ENCODE data around the gene TBC1D13.
"Not testable (repeated sequence)": the region's sequence is repeated elsewhere in the genome, so short reads cannot be mapped to it uniquely, and the experiment has no call there.

TBC1D13 gene

GRCh38 chr9:128787659-128788058 is 606 bp downstream of the TBC1D13 start:
- no peak for FAIRE-seq

GRCh38 chr9:128788445-128788844 is 1.4 kb downstream of the TBC1D13 start:
- no peak for FAIRE-seq

- no peak for FAIRE-seq
Observed at GRCh38 chr9:128790536-128790935, 3.5 kb downstream of the TBC1D13 start.

- no peak for FAIRE-seq
Observed at GRCh38 chr9:128792134-128792533, 5.1 kb downstream of the TBC1D13 start.

- FAIRE-seq: no peak
Observed at GRCh38 chr9:128792978-128793686, 6.1 kb downstream of the TBC1D13 start.

GRCh38 chr9:128794961-128795360 is 7.9 kb downstream of the TBC1D13 start:
- FAIRE-seq: not testable (repeated sequence)

GRCh38 chr9:128798896-128799295 is 11.8 kb downstream of the TBC1D13 start:
- no peak for FAIRE-seq

- no peak for FAIRE-seq
Observed at GRCh38 chr9:128800061-128800460, 13.0 kb downstream of the TBC1D13 start.

GRCh38 chr9:128802482-128802881 is 15.4 kb downstream of the TBC1D13 start:
- no peak for FAIRE-seq

- FAIRE-seq: no peak
Observed at GRCh38 chr9:128805661-128806060, 18.6 kb downstream of the TBC1D13 start.

GRCh38 chr9:128807827-128808226 is 20.8 kb downstream of the TBC1D13 start:
- FAIRE-seq: no peak

- FAIRE-seq: no peak
Observed at GRCh38 chr9:128808543-128808942, 21.5 kb downstream of the TBC1D13 start.

- FAIRE-seq: no peak
Observed at GRCh38 chr9:128809036-128809599, 22.1 kb downstream of the TBC1D13 start.

- FAIRE-seq: no peak
Observed at GRCh38 chr9:128809831-128810230, 22.8 kb downstream of the TBC1D13 start.

- FAIRE-seq: no peak
Observed at GRCh38 chr9:128810873-128811272, 23.8 kb downstream of the TBC1D13 start.

GRCh38 chr9:128818099-128818838 is 31.2 kb downstream of the TBC1D13 start, which contains the start of gene ENDOG:
ENDOG (plus strand) TSS chr9:128818500; CDS start chr9:128818685, 185 bp downstream.
- peak; percentile 95 for FAIRE-seq

GRCh38 chr9:128818839-128819715 is 32.0 kb downstream of the TBC1D13 start:
- no peak for FAIRE-seq

GRCh38 chr9:128819716-128820664 is 32.9 kb downstream of the TBC1D13 start:
- FAIRE-seq: no peak

GRCh38 chr9:128820665-128821583 is 33.9 kb downstream of the TBC1D13 start:
- FAIRE-seq: no peak

GRCh38 chr9:128821584-128822406 is 34.7 kb downstream of the TBC1D13 start:
- FAIRE-seq: no peak
